Omental fat pad (tissue), 4 donors: Measurements from ENCODE around the gene SUSD2. TPM values are rescaled to one million over a fixed set of nuclear protein-coding genes. Genes with fewer than 3 reads are reported as not detected.

Experiments
- ATAC-seq: fragments of 150-250 bp; one replicate; pipeline ENCODE4 v1.9.1; 2016; ENCODE audit warnings: mild to moderate bottlenecking, moderate library complexity; ENCODE audit not compliant: low FRiP score
- DNase-seq: peaks from one replicate; pipeline ENCODE4 v3.0.0-alpha.2; 2019; ENCODE audit warnings: low spot score
- CTCF ChIP-seq, 3 donors: fragments of 450-650 bp; IDR thresholded peaks; one replicate each; pipeline ENCODE4 v1.5.1; 2016 to 2017; ENCODE audit warnings: antibody characterized with exemption in 3 of 3, mild to moderate bottlenecking in 3 of 3, moderate library complexity in 2 of 3
- total RNA-seq, 4 donors: library from RNA; depleted of rRNA; stranded (reverse); fragments of >200 nt; gene quantifications; one replicate each; pipeline ENCODE4 v1.1.0, GENCODE V29; 2016

SUSD2 gene
- total RNA-seq, 4 donors from 2014 or later: 2.3 to 8.0 (median 4.7) TPM

GRCh38 chr22:24175160-24175808 is 6.0 kb upstream of the SUSD2 start:
- DNase-seq (peak; percentile 66), ATAC-seq (peak; percentile 37)
- peak in 1 of 3 donors; percentile 59 for TF ChIP-seq CTCF (IDR thresholded peaks at IDR 0.05)

GRCh38 chr22:24176040-24176439 is 5.2 kb upstream of the SUSD2 start:
- TF ChIP-seq CTCF (IDR thresholded peaks at IDR 0.05): no peak
- ATAC-seq (no peak), DNase-seq (no peak)

GRCh38 chr22:24176630-24177029 is 4.7 kb upstream of the SUSD2 start:
- DNase-seq: no peak
- TF ChIP-seq CTCF (IDR thresholded peaks at IDR 0.05): no peak
- ATAC-seq: no peak

GRCh38 chr22:24177045-24177444 is 4.2 kb upstream of the SUSD2 start:
- no peak for DNase-seq
- TF ChIP-seq CTCF (IDR thresholded peaks at IDR 0.05): no peak
- no peak for ATAC-seq

GRCh38 chr22:24177456-24177855 is 3.8 kb upstream of the SUSD2 start:
- DNase-seq: no peak
- no peak for TF ChIP-seq CTCF (IDR thresholded peaks at IDR 0.05)
- ATAC-seq: no peak

- DNase-seq: no peak
- no peak for TF ChIP-seq CTCF (IDR thresholded peaks at IDR 0.05)
- ATAC-seq: no peak
Measured at GRCh38 chr22:24178021-24178431, 3.3 kb upstream of the SUSD2 start.
